MCF 10A (cell line): ENCODE measurements around the gene AP1S2. TPM values are rescaled to one million over a fixed set of nuclear protein-coding genes. Genes with fewer than 3 reads are reported as not detected.
A peak's percentile ranks its signal among the peaks of the same experiment; 100 is the strongest.

ENCODE experiments used
- BruUV-seq: library from RNA; stranded (reverse); fragments of 400-500 nt; replicated peaks from 2 replicates; lab custom pipeline; 2021; lab: Mats Ljungman, UMichigan
- CTCF ChIA-PET: fragments of 300-600 bp; sonication (Branson Sonifier 250); formaldehyde crosslinking; extraction: SDS; loops from one replicate; lab custom pipeline; 2021; ENCODE audit warnings: antibody characterized with exemption, inconsistent platforms; lab: Yijun Ruan, JAX
- POLR2A ChIA-PET: fragments of 300-600, 350-650 bp; sonication (Branson Sonifier 250); formaldehyde crosslinking; extraction: SDS; loops from one replicate; lab custom pipeline; 2020; ENCODE audit warnings: antibody characterized with exemption, inconsistent platforms; lab: Yijun Ruan, JAX
- DNase-seq: peaks from one replicate; pipeline ENCODE4 v3.0.0-alpha.2; 2018; ENCODE audit not compliant: unreplicated experiment
- H3K27ac Mint-ChIP-seq: one replicate; pipeline ENCODE4 v1.8.0; 2022; ENCODE audit warnings: mild to moderate bottlenecking, low read depth, mixed read lengths; ENCODE audit not compliant: unreplicated experiment
- H3K27me3 Mint-ChIP-seq: one replicate; pipeline ENCODE4 v1.8.0; 2022; ENCODE audit warnings: mixed read lengths; ENCODE audit not compliant: insufficient read depth, unreplicated experiment
- H3K36me3 Mint-ChIP-seq: one replicate; pipeline ENCODE4 v1.8.0; 2022; ENCODE audit warnings: mild to moderate bottlenecking, moderate library complexity, mixed read lengths; ENCODE audit not compliant: insufficient read depth, unreplicated experiment
- H3K4me1 Mint-ChIP-seq: one replicate; pipeline ENCODE4 v1.8.0; 2022; ENCODE audit warnings: mixed read lengths; ENCODE audit not compliant: insufficient read depth, unreplicated experiment
- H3K4me3 Mint-ChIP-seq: one replicate; pipeline ENCODE4 v1.8.0; 2022; ENCODE audit warnings: mild to moderate bottlenecking, moderate library complexity, mixed read lengths; ENCODE audit not compliant: unreplicated experiment
- H3K9me3 Mint-ChIP-seq: one replicate; pipeline ENCODE4 v1.8.0; 2022; ENCODE audit warnings: mixed read lengths; ENCODE audit not compliant: unreplicated experiment
- intact Hi-C: fragments of 100-400 bp; cut with micrococcal nuclease; formaldehyde crosslinking; loops from 2 replicates; pipeline ENCODE4 v1.14.1; 2022
- total RNA-seq: library from RNA; stranded (reverse); gene quantifications from 2 replicates; pipeline ENCODE4 v1.2.3, GENCODE V29; 2022
- TF ChIP-seq, protein P1 (sequence below): fragments of 200-600 bp; IDR thresholded peaks from one replicate; pipeline ENCODE4 v1.8.0; 2022; ENCODE audit warnings: antibody characterized with exemption, mild to moderate bottlenecking; ENCODE audit not compliant: unreplicated experiment

Gene AP1S2
- total RNA-seq, 1 experiment from 2014 or later = 9.4 TPM

DNA sequence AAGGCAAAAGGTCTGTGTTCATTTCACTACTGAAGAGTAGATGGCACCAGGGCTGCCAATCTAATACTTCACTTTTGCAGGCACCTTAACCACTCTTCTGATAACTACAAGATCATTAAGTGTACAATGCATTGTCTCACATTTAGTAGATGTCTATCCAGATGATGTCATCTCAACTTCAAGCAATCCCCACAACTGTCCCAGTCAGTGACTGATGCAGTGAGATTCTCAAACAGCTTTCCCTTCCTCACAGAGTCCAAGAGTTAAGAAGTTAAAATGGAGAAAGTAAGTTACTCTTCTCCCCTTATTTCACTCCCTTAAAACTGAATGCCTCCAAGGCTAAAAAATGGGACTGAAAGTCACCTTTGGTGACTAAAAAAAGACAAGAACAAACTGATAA is 10.7 kb downstream of the AP1S2 start:
- intact Hi-C loops = no loop called here
- Mint-ChIP-seq H3K4me1 (no peaks in the 10 kb centered on the region), H3K4me3 (no peak overlapping the region), H3K27ac (no peak overlapping the region), H3K36me3 (peaks cover 6% of the 10 kb centered on the region), H3K27me3 (peaks cover 11% of the 10 kb centered on the region), H3K9me3 (no peaks in the 10 kb centered on the region)
- ChIA-PET CTCF (no interaction called here), POLR2A (no interaction called here)
- DNase-seq = no peak
- no TSS peak for BruUV-seq
- TF ChIP-seq, protein P1, sequence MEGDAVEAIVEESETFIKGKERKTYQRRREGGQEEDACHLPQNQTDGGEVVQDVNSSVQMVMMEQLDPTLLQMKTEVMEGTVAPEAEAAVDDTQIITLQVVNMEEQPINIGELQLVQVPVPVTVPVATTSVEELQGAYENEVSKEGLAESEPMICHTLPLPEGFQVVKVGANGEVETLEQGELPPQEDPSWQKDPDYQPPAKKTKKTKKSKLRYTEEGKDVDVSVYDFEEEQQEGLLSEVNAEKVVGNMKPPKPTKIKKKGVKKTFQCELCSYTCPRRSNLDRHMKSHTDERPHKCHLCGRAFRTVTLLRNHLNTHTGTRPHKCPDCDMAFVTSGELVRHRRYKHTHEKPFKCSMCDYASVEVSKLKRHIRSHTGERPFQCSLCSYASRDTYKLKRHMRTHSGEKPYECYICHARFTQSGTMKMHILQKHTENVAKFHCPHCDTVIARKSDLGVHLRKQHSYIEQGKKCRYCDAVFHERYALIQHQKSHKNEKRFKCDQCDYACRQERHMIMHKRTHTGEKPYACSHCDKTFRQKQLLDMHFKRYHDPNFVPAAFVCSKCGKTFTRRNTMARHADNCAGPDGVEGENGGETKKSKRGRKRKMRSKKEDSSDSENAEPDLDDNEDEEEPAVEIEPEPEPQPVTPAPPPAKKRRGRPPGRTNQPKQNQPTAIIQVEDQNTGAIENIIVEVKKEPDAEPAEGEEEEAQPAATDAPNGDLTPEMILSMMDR = no peak

DNA sequence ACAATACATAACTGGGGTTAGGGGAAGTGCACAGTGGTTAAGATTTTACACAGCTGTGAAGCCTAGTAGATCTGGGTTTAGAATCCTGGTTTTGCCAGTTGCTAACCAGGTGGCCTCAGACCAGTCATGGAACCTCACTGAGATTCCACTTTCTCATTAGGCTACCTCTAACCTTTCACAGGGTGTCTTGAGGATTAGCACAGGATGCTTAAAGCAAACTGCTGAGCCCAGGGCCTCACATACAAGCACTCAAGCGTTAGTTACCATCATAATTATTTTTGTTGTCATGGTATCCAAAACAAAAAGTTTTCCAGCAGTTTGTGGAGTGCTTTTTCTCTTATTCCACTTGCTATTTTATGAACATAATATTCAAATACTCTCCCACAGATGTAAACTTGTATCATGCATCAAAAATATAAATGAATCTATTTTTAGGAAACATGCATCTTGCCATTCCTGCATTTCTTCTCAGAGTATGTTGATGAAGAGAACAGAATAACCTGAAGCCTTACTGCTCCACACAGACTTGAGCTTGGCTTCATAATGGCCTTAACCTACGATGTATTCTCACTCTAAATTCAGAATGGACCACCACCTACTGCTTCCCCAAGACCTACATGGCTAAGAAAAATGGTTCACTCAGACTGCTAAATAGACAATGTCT is 12.6 kb downstream of the AP1S2 start:
- H3K4me3 Mint-ChIP-seq = no peak overlapping the region
- H3K9me3 Mint-ChIP-seq = no peaks in the 10 kb centered on the region
- TF ChIP-seq, protein P1 = no peak
- no TSS peak for BruUV-seq
- ChIA-PET CTCF (interaction anchor here (0.7 kb wide), 2 partner anchors 10 to 33 kb away, joined by 3 to 5 read pairs; no protein-coding TSS in a partner anchor), POLR2A (no interaction called here)
- no peaks in the 10 kb centered on the region for H3K4me1 Mint-ChIP-seq
- no peak for DNase-seq
- H3K27ac Mint-ChIP-seq = no peak overlapping the region
- H3K36me3 Mint-ChIP-seq = peaks cover 6% of the 10 kb centered on the region
- intact Hi-C loops = no loop called here
- peaks cover 2% of the 10 kb centered on the region for H3K27me3 Mint-ChIP-seq

- H3K36me3 Mint-ChIP-seq = no peaks in the 10 kb centered on the region
- no TSS peak for BruUV-seq
- peak; percentile 3 for DNase-seq
Measured at GRCh38 chrX:15838017-15838416, 16.6 kb downstream of the AP1S2 start.

GRCh38 chrX:15834827-15835595 is 19.6 kb downstream of the AP1S2 start:
- Mint-ChIP-seq H3K27me3 (no peaks in the 10 kb centered on the region), H3K9me3 (no peaks in the 10 kb centered on the region), H3K4me3 (no peak overlapping the region), H3K36me3 (no peaks in the 10 kb centered on the region), H3K4me1 (no peaks in the 10 kb centered on the region), H3K27ac (no peak overlapping the region)
- TF ChIP-seq, protein P1 = no peak
- DNase-seq = no peak
- intact Hi-C loops = no loop called here
- POLR2A ChIA-PET = no interaction called here
- CTCF ChIA-PET = no interaction called here
- no TSS peak for BruUV-seq

More at GRCh38 chrX:15838017-15838416, 16.6 kb downstream of the AP1S2 start:
- intact Hi-C loops = no loop called here
- ChIA-PET CTCF (no interaction called here), POLR2A (no interaction called here)
- TF ChIP-seq, protein P1 = peak; percentile 15
- Mint-ChIP-seq H3K9me3 (no peaks in the 10 kb centered on the region), H3K4me1 (no peaks in the 10 kb centered on the region), H3K4me3 (no peak overlapping the region), H3K27ac (no peak overlapping the region), H3K27me3 (no peaks in the 10 kb centered on the region)
